HepG2 (cell line): ENCODE data around the gene CLDN4. TPM values are rescaled to one million over a fixed set of nuclear protein-coding genes. Genes with fewer than 3 reads are reported as not detected.

Experiments used
- AGO1 ChIP-seq: fragments of 200-400 bp; formaldehyde crosslinking; IDR thresholded peaks from 2 replicates; pipeline ENCODE4 v1.6.1; 2017; ENCODE audit warnings: mild to moderate bottlenecking, low read depth, low read length, moderate library complexity; ENCODE audit not compliant: poor library complexity, severe bottlenecking
- CBX1 ChIP-seq: IDR thresholded peaks from one replicate; pipeline ENCODE4 v1.6.1; 2016; ENCODE audit warnings: antibody characterized with exemption, low read depth
- CCDC6 ChIP-seq: sonication (generic); formaldehyde crosslinking; IDR thresholded peaks from 2 replicates; pipeline ENCODE4 v1.8.1; 2022; ENCODE audit warnings: mild to moderate bottlenecking, missing genetic modification reagents, moderate library complexity
- CREM ChIP-seq, 2 experiments: sonication (generic) in 1 of 2; formaldehyde crosslinking in 1 of 2; IDR thresholded peaks; 2 replicates each; pipeline versions ENCODE4 v1.4.0 to v1.6.1; 2016 to 2020; ENCODE audit warnings: antibody characterized with exemption in 1 of 2, mild to moderate bottlenecking in 1 of 2, missing genetic modification reagents in 1 of 2
- DZIP1 ChIP-seq: sonication (generic); formaldehyde crosslinking; IDR thresholded peaks from 2 replicates; pipeline ENCODE4 v1.5.0; 2020; ENCODE audit warnings: mild to moderate bottlenecking, missing genetic modification reagents
- HIVEP1 ChIP-seq: sonication (generic); formaldehyde crosslinking; IDR thresholded peaks from 2 replicates; pipeline ENCODE4 v1.4.0; 2020; ENCODE audit warnings: mild to moderate bottlenecking, missing genetic modification reagents
- HNF1B ChIP-seq: sonication (generic); formaldehyde crosslinking; IDR thresholded peaks from 2 replicates; pipeline ENCODE4 v1.5.1; 2020; ENCODE audit warnings: mild to moderate bottlenecking, moderate library complexity, missing genetic modification reagents
- JUN ChIP-seq: sonication (generic); formaldehyde crosslinking; IDR thresholded peaks from 2 replicates; pipeline ENCODE4 v1.4.0; 2020; ENCODE audit warnings: mild to moderate bottlenecking, missing genetic modification reagents
- KLF16 ChIP-seq, 2 experiments: sonication (generic) in 1 of 2; formaldehyde crosslinking in 1 of 2; IDR thresholded peaks; 2 replicates each; pipeline versions ENCODE4 v1.6.1 to v1.8.0; 2016 to 2023; ENCODE audit warnings: missing genetic modification reagents in 2 of 2, missing compliant biosample characterization in 1 of 2
- MXD1 ChIP-seq: sonication (generic); formaldehyde crosslinking; IDR thresholded peaks from 2 replicates; pipeline ENCODE4 v1.4.0; 2020; ENCODE audit warnings: mild to moderate bottlenecking, missing genetic modification reagents
- NCOR1 ChIP-seq: fragments of 200-600 bp; sonication (generic); IDR thresholded peaks from 2 replicates; pipeline ENCODE4 v1.7.0; 2017; ENCODE audit warnings: antibody characterized with exemption, low read length, borderline replicate concordance
- PHF5A ChIP-seq: IDR thresholded peaks from one replicate; pipeline ENCODE4 v1.6.1; 2018; ENCODE audit warnings: low read depth, missing genetic modification reagents; ENCODE audit not compliant: unreplicated experiment
- PPARG ChIP-seq: conservative IDR thresholded peaks from 2 replicates; pipeline ENCODE4 v1.6.1; 2016; ENCODE audit warnings: missing biosample characterization, missing genetic modification reagents
- SIN3A ChIP-seq: IDR thresholded peaks from 2 replicates; pipeline ENCODE4 v1.6.1; 2011; ENCODE audit warnings: low read depth, mild to moderate bottlenecking, control low read depth, low read length, borderline replicate concordance
- SP4 ChIP-seq: sonication (generic); formaldehyde crosslinking; IDR thresholded peaks from 2 replicates; pipeline ENCODE4 v1.8.1; 2023; ENCODE audit warnings: mild to moderate bottlenecking, missing genetic modification reagents
- TRIM24 ChIP-seq: sonication (generic); formaldehyde crosslinking; IDR thresholded peaks from 2 replicates; pipeline ENCODE4 v1.8.0; 2022; ENCODE audit warnings: mild to moderate bottlenecking, missing genetic modification reagents
- ZFP41 ChIP-seq: sonication (generic); formaldehyde crosslinking; IDR thresholded peaks from 2 replicates; pipeline ENCODE4 v1.4.0; 2020; ENCODE audit warnings: mild to moderate bottlenecking, missing genetic modification reagents, borderline replicate concordance
- ZMYM4 ChIP-seq: sonication (generic); formaldehyde crosslinking; IDR thresholded peaks from 2 replicates; pipeline ENCODE4 v1.8.1; 2023; ENCODE audit warnings: mild to moderate bottlenecking, missing genetic modification reagents
- ZNF296 ChIP-seq: sonication (generic); formaldehyde crosslinking; conservative IDR thresholded peaks from 2 replicates; pipeline ENCODE4 v1.5.0; 2020; ENCODE audit warnings: mild to moderate bottlenecking, missing genetic modification reagents
- ZNF331 ChIP-seq: sonication (generic); formaldehyde crosslinking; IDR thresholded peaks from 2 replicates; pipeline ENCODE4 v1.4.0; 2020; ENCODE audit warnings: missing genetic modification reagents
- ZNF337 ChIP-seq: sonication (generic); formaldehyde crosslinking; IDR thresholded peaks from 2 replicates; pipeline ENCODE4 v1.5.1; 2020; ENCODE audit warnings: missing genetic modification reagents, low read depth, mild to moderate bottlenecking, borderline replicate concordance
- ZNF460 ChIP-seq: sonication (generic); formaldehyde crosslinking; IDR thresholded peaks from 2 replicates; pipeline ENCODE4 v1.5.1; 2020; ENCODE audit warnings: missing genetic modification reagents, mild to moderate bottlenecking, borderline replicate concordance
- ZNF670 ChIP-seq: sonication (generic); formaldehyde crosslinking; IDR thresholded peaks from 2 replicates; pipeline ENCODE4 v1.8.0; 2022; ENCODE audit warnings: mild to moderate bottlenecking, missing genetic modification reagents, borderline replicate concordance
- ZNF704 ChIP-seq: sonication (generic); formaldehyde crosslinking; IDR thresholded peaks from 2 replicates; pipeline ENCODE4 v1.8.1; 2023; ENCODE audit warnings: mild to moderate bottlenecking, inconsistent platforms, moderate library complexity, missing genetic modification reagents, borderline replicate concordance
- polyA plus RNA-seq, 8 experiments: library from polyadenylated mRNA; depleted of rRNA in 3 of 8; stranded (reverse) in 7 of 8; unstranded in 1 of 8; fragments of >200 nt; fragmentation: Illumina TruSeq in 4 of 8; extraction: Trizol in 4 of 8; gene quantifications; 2 replicates each; pipeline versions ENCODE4 v1.2.1 to v1.2.3, GENCODE V29; 2011 to 2016; ENCODE audit warnings: low read depth in 4 of 8, missing spikeins in 1 of 8, mixed read lengths in 1 of 8; ENCODE audit not compliant: insufficient read depth in 1 of 8
- total RNA-seq, 5 experiments: library from RNA; depleted of rRNA; stranded (reverse); fragments of >200 nt; fragmentation: Illumina TruSeq; extraction: Trizol; gene quantifications; 2 replicates each; pipeline ENCODE4 v1.2.3, GENCODE V29; 2016; ENCODE audit warnings: low read depth in 1 of 5

CLDN4 gene
- total and polyA plus RNA-seq, 2 of the 13 experiments (the other 11 are each of a cell fraction or from before 2014, with no cell fraction given): 28.2 to 35.7 TPM

GRCh38 chr7:73870041-73870492 lies 39.3 kb downstream of the CLDN4 start (continued):
- TF ChIP-seq HNF1B: peak; percentile 82
- TF ChIP-seq ZNF704 (CRISPR knock-in tag): no peak
- peak; percentile 68 for TF ChIP-seq CBX1
- no peak for TF ChIP-seq CCDC6 (CRISPR knock-in tag)
- TF ChIP-seq ZMYM4 (CRISPR knock-in tag): no peak
- peak; percentile 72; the same call in 1 of the 2 replicates for TF ChIP-seq ZNF331 (CRISPR knock-in tag)
- TF ChIP-seq ZNF670 (CRISPR knock-in tag): peak; percentile 36; the same call in 1 of the 2 replicates
- peak; percentile 82 for TF ChIP-seq NCOR1
- peak; percentile 36 for TF ChIP-seq PHF5A (CRISPR knock-in tag)
- peak; percentile 58; the same call in 1 of the 2 replicates for TF ChIP-seq SP4 (CRISPR knock-in tag)
- TF ChIP-seq MXD1 (CRISPR knock-in tag): no peak; the same call in none of the 2 replicates
- TF ChIP-seq AGO1: no peak
- TF ChIP-seq ZNF337: no peak
- peak; percentile 73 for TF ChIP-seq PPARG (CRISPR knock-in tag)
- TF ChIP-seq ZNF296: peak; percentile 80; the same call in 1 of the 2 replicates
- peak; percentile 76 for TF ChIP-seq HIVEP1
- TF ChIP-seq KLF16 (CRISPR knock-in tag; IDR thresholded peaks at IDR 0.05): peak in 1 of 2 experiments; percentile 34; a peak in 1 of 4 replicates
- no peak for TF ChIP-seq ZFP41
- no peak for TF ChIP-seq CREM (IDR thresholded peaks at IDR 0.05)
- TF ChIP-seq CREM (CRISPR knock-in tag; IDR thresholded peaks at IDR 0.05): no peak
- no peak for TF ChIP-seq DZIP1 (CRISPR knock-in tag)
- TF ChIP-seq TRIM24: 0 out of 2 replicates have a peak, but pooled peaks have one; percentile 14
- no peak for TF ChIP-seq SIN3A
- TF ChIP-seq ZNF460 (CRISPR knock-in tag): peak; percentile 37; the same call in 1 of the 2 replicates
- TF ChIP-seq JUN: no peak
